Esophagus squamous epithelium (tissue), 4 donors: ENCODE results near the gene RGS6.

ENCODE experiments used
- CTCF ChIP-seq, 6 experiments: fragments of 450-650 bp in 4 of 6; fragments of 200-600 bp in 2 of 6; sonication (generic) in 2 of 6; IDR thresholded peaks; one replicate each; pipeline ENCODE4 v1.5.1; 2016 to 2019; ENCODE audit warnings: antibody characterized with exemption in 6 of 6, mild to moderate bottlenecking in 4 of 6, moderate library complexity in 4 of 6
- POLR2A ChIP-seq, 4 donors: fragments of 450-650 bp; IDR thresholded peaks; one replicate each; pipeline ENCODE4 v1.6.1; 2017; ENCODE audit warnings: antibody characterized with exemption in 4 of 4, mild to moderate bottlenecking in 4 of 4, moderate library complexity in 3 of 4

- no peak for TF ChIP-seq CTCF (IDR thresholded peaks at IDR 0.05)
- TF ChIP-seq POLR2A (IDR thresholded peaks at IDR 0.05), result no peak
These were observed 507.5 kb downstream of the RGS6 start for GRCh38 chr14:72439707-72440106.
